Measurements from ENCODE around the gene TP53TG3. TPM values are rescaled to one million over a fixed set of nuclear protein-coding genes. Genes with fewer than 3 reads are reported as not detected.
"Not testable (repeated sequence)": the region's sequence is repeated elsewhere in the genome, so short reads cannot be mapped to it uniquely, and the experiment has no call there.

TP53TG3 gene, protein sequence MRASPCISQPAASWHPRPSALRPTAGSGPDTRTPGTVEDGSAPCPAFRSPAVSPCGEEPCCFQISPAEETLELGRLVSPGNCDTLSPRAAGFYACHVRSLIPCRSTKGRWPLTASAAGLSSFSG
- under 1 TPM in 1 of 2 experiments, not detected in 1; 0.83 TPM for total RNA-seq

DNA sequence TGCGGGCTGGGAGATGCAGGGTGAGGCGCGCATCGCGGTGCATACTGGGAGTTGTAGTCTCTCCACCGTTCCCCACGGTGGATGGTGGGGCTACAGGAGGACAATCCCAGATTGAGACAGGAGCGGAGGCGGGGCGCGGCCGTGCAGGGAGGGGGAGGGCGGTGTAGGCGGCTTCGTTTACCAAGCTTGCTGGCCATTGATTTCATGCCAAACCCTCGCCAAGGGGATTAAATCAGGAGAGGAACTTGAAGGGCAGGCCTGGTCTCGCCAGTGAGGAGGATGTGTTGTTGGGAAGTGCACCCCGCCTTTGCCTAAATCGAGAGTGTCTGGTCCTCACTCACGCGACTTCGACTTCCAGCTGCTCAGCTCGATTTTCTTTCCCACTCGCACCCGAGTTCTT, at the start of gene TP53TG3:
TSS of gene TP53TG3 (minus strand) at position 101 of the 400 bp plus-strand sequence. CDS start at position 33, 68 bp downstream.
- H3K4me3 Mint-ChIP-seq; H3K4me1 Mint-ChIP-seq; ATAC-seq; POLR2A ChIA-PET; H3K27ac Mint-ChIP-seq; intact Hi-C loops (cut with DNase I, micrococcal nuclease); H3K36me3 Mint-ChIP-seq (ENCODE audit: low read depth); CTCF ChIA-PET; H3K27me3 Mint-ChIP-seq; DNase-seq; H3K9me3 Mint-ChIP-seq (ENCODE audit: low read depth): not testable (repeated sequence)

DNA sequence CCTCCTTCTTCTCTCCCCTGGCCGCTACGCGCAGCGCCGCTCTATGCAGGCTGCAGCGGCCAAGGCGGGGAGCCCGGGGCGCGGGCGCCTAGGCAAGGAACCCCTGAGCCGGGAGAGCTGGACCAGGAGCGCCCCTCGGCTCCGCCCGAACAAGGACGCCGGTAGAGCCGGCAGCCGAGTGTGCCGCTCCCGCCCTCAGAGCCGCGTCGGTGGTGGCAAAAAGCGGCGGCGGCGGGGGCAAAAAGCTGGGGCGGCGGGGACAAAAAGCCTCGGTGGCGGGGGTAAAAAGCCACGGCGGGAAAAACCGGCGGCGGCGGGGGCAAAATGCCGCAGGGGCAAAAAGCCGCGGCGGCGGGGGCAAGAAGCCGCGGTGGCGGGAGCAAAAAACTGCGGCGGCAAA, 25.1 kb downstream of the TP53TG3 start:
- DNase-seq; H3K27ac Mint-ChIP-seq; ATAC-seq; H3K27me3 Mint-ChIP-seq; H3K9me3 Mint-ChIP-seq (ENCODE audit: low read depth); H3K4me1 Mint-ChIP-seq; H3K4me3 Mint-ChIP-seq; intact Hi-C loops (cut with DNase I, micrococcal nuclease); H3K36me3 Mint-ChIP-seq (ENCODE audit: low read depth); CTCF ChIA-PET; POLR2A ChIA-PET: not testable (repeated sequence)

GRCh38 chr16:32647562-32647961, 28.4 kb downstream of the TP53TG3 start:
- H3K27ac Mint-ChIP-seq; intact Hi-C loops (cut with DNase I, micrococcal nuclease); H3K36me3 Mint-ChIP-seq (ENCODE audit: low read depth); ATAC-seq; DNase-seq; H3K4me3 Mint-ChIP-seq; POLR2A ChIA-PET; H3K27me3 Mint-ChIP-seq; H3K4me1 Mint-ChIP-seq; CTCF ChIA-PET: not testable (repeated sequence)
- H3K9me3 Mint-ChIP-seq (ENCODE audit: low read depth) = peaks cover 15% of the 10 kb centered on the region

- H3K36me3 Mint-ChIP-seq (ENCODE audit: low read depth); DNase-seq; ATAC-seq; H3K4me1 Mint-ChIP-seq; CTCF ChIA-PET; H3K27me3 Mint-ChIP-seq; intact Hi-C loops (cut with DNase I, micrococcal nuclease); POLR2A ChIA-PET; H3K27ac Mint-ChIP-seq; H3K4me3 Mint-ChIP-seq: not testable (repeated sequence)
- H3K9me3 Mint-ChIP-seq (ENCODE audit: low read depth) = peaks cover 15% of the 10 kb centered on the region
These were observed 29.2 kb downstream of the TP53TG3 start for GRCh38 chr16:32646780-32647179.

- ATAC-seq; H3K36me3 Mint-ChIP-seq (ENCODE audit: low read depth); CTCF ChIA-PET; intact Hi-C loops (cut with DNase I, micrococcal nuclease); H3K4me1 Mint-ChIP-seq; H3K27ac Mint-ChIP-seq; POLR2A ChIA-PET; H3K27me3 Mint-ChIP-seq; H3K4me3 Mint-ChIP-seq; DNase-seq: not testable (repeated sequence)
- peaks cover 15% of the 10 kb centered on the region for H3K9me3 Mint-ChIP-seq (ENCODE audit: low read depth)
These were observed 29.8 kb downstream of the TP53TG3 start for GRCh38 chr16:32646177-32646576.

DNA sequence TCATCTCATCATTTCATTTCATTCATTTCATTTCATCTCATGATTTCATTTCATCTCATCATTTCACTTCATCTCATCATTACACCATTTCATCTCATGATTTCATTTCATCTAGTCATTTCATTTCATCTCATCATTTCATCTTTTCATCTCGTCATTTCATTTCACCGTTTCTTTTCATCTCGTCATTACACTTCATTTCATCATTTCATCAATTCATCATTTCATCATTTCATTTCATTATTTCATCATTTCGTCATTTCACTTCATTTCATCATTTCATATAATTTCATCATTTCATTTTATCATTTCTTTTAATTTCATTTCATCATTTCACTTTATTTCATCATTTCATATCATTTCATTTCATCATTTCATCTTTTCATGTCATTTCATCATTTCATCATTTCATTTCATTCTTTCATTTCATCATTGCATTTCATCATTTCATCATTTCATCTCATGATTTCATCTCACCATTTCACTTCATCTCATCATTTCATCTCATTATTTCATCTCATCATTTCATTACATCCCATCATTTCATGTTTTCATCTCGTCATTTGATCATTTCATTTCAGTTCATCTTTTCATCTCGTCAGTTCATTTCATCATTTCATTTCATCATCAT, 30.6 kb downstream of the TP53TG3 start:
- H3K27me3 Mint-ChIP-seq; H3K4me1 Mint-ChIP-seq; ATAC-seq; CTCF ChIA-PET; DNase-seq; H3K36me3 Mint-ChIP-seq (ENCODE audit: low read depth); intact Hi-C loops (cut with DNase I, micrococcal nuclease); H3K4me3 Mint-ChIP-seq; POLR2A ChIA-PET: not testable (repeated sequence)
- peaks cover 15% of the 10 kb centered on the region for H3K9me3 Mint-ChIP-seq (ENCODE audit: low read depth)
- H3K27ac Mint-ChIP-seq = peak overlapping the region; percentile 39

DNA sequence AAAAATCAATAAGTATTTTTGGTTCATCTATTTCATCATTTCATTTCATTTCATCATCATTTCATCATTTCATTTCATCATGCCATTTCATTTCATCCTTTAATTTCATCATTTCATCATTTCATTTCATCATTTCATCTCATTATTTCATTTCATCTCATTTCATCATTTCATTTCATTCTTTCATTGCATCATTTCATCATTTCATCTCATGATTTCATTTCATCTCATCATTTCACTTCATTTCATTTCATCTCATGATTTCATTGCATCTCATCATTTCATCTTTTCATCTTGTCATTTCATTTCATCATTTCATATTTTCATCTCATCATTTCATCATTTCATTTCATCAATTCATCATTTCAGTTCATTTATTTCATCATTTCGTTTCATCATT, 31.2 kb downstream of the TP53TG3 start:
- ATAC-seq, CTCF ChIA-PET: not testable (repeated sequence)

GRCh38 chr16:32637614-32638013, 38.4 kb downstream of the TP53TG3 start:
- H3K4me1 Mint-ChIP-seq; H3K36me3 Mint-ChIP-seq (ENCODE audit: low read depth); POLR2A ChIA-PET; intact Hi-C loops (cut with DNase I, micrococcal nuclease); H3K9me3 Mint-ChIP-seq (ENCODE audit: low read depth); H3K27me3 Mint-ChIP-seq; H3K27ac Mint-ChIP-seq; ATAC-seq; H3K4me3 Mint-ChIP-seq; DNase-seq; CTCF ChIA-PET: not testable (repeated sequence)

More for the DNA sequence above, 31.2 kb downstream of the TP53TG3 start:
- DNase-seq; H3K27me3 Mint-ChIP-seq; H3K4me1 Mint-ChIP-seq; H3K4me3 Mint-ChIP-seq; H3K36me3 Mint-ChIP-seq (ENCODE audit: low read depth); POLR2A ChIA-PET; intact Hi-C loops (cut with DNase I, micrococcal nuclease); H3K27ac Mint-ChIP-seq: not testable (repeated sequence)
- peaks cover 15% of the 10 kb centered on the region for H3K9me3 Mint-ChIP-seq (ENCODE audit: low read depth)

GRCh38 chr16:32632096-32632495, 43.9 kb downstream of the TP53TG3 start:
- POLR2A ChIA-PET; H3K9me3 Mint-ChIP-seq (ENCODE audit: low read depth); DNase-seq; H3K4me3 Mint-ChIP-seq; H3K4me1 Mint-ChIP-seq; intact Hi-C loops (cut with DNase I, micrococcal nuclease); ATAC-seq; H3K36me3 Mint-ChIP-seq (ENCODE audit: low read depth); CTCF ChIA-PET; H3K27me3 Mint-ChIP-seq; H3K27ac Mint-ChIP-seq: not testable (repeated sequence)

Data from activated CD4-positive, alpha-beta T cell treated with anti-CD3 and anti-CD28 coated beads for 36 hours (primary cell).